SK-N-SH (cell line): ENCODE measurements around the gene ABHD2. TPM values are rescaled to one million over a fixed set of nuclear protein-coding genes. Genes with fewer than 3 reads are reported as not detected.

ENCODE experiments used
- CTCF ChIA-PET: fragments of 300-600, 350-600 bp; formaldehyde crosslinking; extraction: SDS; loops from one replicate; lab custom pipeline; 2021; lab: Yijun Ruan, JAX
- POLR2A ChIA-PET: fragments of 350-600 bp; sonication (Branson Sonifier 250); formaldehyde crosslinking; extraction: SDS; loops from one replicate; lab custom pipeline; 2020; ENCODE audit warnings: antibody characterized with exemption, inconsistent platforms; lab: Yijun Ruan, JAX
- DNase-seq: peaks from one replicate; pipeline ENCODE4 v3.0.0; 2012
- H2AFZ ChIP-seq: fragments of 200-600 bp; sonication (generic); 2 replicates; pipeline ENCODE4 v1.8.1; 2016; ENCODE audit warnings: antibody characterized with exemption, mild to moderate bottlenecking, low read depth
- H3F3A ChIP-seq: fragments of 200-600 bp; sonication (generic); replicated peaks from 2 replicates; pipeline ENCODE3; 2016; ENCODE audit warnings: antibody characterized with exemption, mild to moderate bottlenecking; ENCODE audit not compliant: insufficient read depth
- H3K27ac ChIP-seq, 2 experiments: fragments of 200-500 bp in 1 of 2; fragments of 200-600 bp in 1 of 2; sonication (Bioruptor generic) in 1 of 2; sonication (generic), shearing (Covaris generic) in 1 of 2; 2 replicates each; pipeline versions ENCODE4 v1.5.1 to v1.6.1; 2014 to 2016; ENCODE audit warnings: low read depth in 2 of 2, inconsistent platforms in 1 of 2, low read length in 1 of 2, mild to moderate bottlenecking in 1 of 2, mixed read lengths in 1 of 2
- H3K27me3 ChIP-seq: fragments of 200-600 bp; sonication (generic), shearing (Covaris generic); 2 replicates; pipeline ENCODE4 v1.6.1; 2016; ENCODE audit warnings: mixed run types; ENCODE audit not compliant: insufficient read depth
- H3K36me3 ChIP-seq, 2 experiments: fragments of 200-500 bp in 1 of 2; fragments of 200-600 bp in 1 of 2; sonication (Bioruptor generic) in 1 of 2; sonication (generic) in 1 of 2; replicated peaks in 1 of 2; 2 replicates each; pipeline versions ENCODE3 to v1.5.1; 2014 to 2016; ENCODE audit warnings: low read length in 1 of 2, mild to moderate bottlenecking in 1 of 2; ENCODE audit not compliant: insufficient read depth in 2 of 2, control insufficient read depth in 1 of 2
- H3K4me1 ChIP-seq, 2 experiments: fragments of 200-500 bp in 1 of 2; fragments of 200-600 bp in 1 of 2; sonication (Bioruptor generic) in 1 of 2; sonication (generic), shearing (Covaris generic) in 1 of 2; 2 replicates each; pipeline versions ENCODE4 v1.5.1 to v1.6.1; 2014 to 2016; ENCODE audit warnings: low read depth in 1 of 2, low read length in 1 of 2, mixed run types in 1 of 2; ENCODE audit not compliant: insufficient read depth in 2 of 2, control insufficient read depth in 1 of 2
- H3K4me2 ChIP-seq: fragments of 200-600 bp; sonication (generic), shearing (Covaris generic); 2 replicates; pipeline ENCODE4 v1.6.1; 2017; ENCODE audit warnings: mixed run types
- H3K4me3 ChIP-seq, 2 experiments: fragments of 200-500 bp in 1 of 2; fragments of 200-600 bp in 1 of 2; sonication (Bioruptor generic) in 1 of 2; sonication (generic), shearing (Covaris generic) in 1 of 2; 2 replicates each; pipeline versions ENCODE4 v1.5.1 to v1.8.1; 2014 to 2016; ENCODE audit warnings: low read depth in 2 of 2, inconsistent platforms in 1 of 2, low read length in 1 of 2, mild to moderate bottlenecking in 1 of 2, mixed read lengths in 1 of 2, moderate library complexity in 1 of 2
- H3K79me2 ChIP-seq: fragments of 200-600 bp; sonication (generic); 2 replicates; pipeline ENCODE4 v1.8.1; 2017; ENCODE audit warnings: mild to moderate bottlenecking; ENCODE audit not compliant: insufficient read depth
- H3K9ac ChIP-seq: fragments of 200-600 bp; sonication (generic); 2 replicates; pipeline ENCODE4 v1.6.1; 2017; ENCODE audit warnings: mixed run types
- H3K9me2 ChIP-seq: fragments of 200-600 bp; sonication (generic); 2 replicates; pipeline ENCODE4 v1.6.1; 2017; ENCODE audit warnings: mixed run types
- H3K9me3 ChIP-seq: fragments of 200-600 bp; sonication (generic); 2 replicates; pipeline ENCODE4 v1.6.1; 2017; ENCODE audit warnings: mixed run types, mild to moderate bottlenecking, moderate library complexity
- H4K20me1 ChIP-seq: fragments of 200-600 bp; sonication (generic); 2 replicates; pipeline ENCODE4 v1.6.1; 2017; ENCODE audit warnings: mild to moderate bottlenecking, mixed run types; ENCODE audit not compliant: insufficient read depth
- CHD2 ChIP-seq: fragments of 150-350 bp; IDR thresholded peaks from 2 replicates; pipeline ENCODE4 v1.6.1; 2018; ENCODE audit warnings: low read length; ENCODE audit not compliant: partially characterized antibody
- CTCF ChIP-seq: fragments of 200-600 bp; sonication (generic); IDR thresholded peaks from 2 replicates; pipeline ENCODE4 v1.6.1; 2017; ENCODE audit warnings: antibody characterized with exemption, mild to moderate bottlenecking, moderate library complexity
- FOXM1 ChIP-seq: IDR thresholded peaks from 2 replicates; pipeline ENCODE4 v1.4.0; 2012; ENCODE audit warnings: low read depth, mild to moderate bottlenecking
- GATA2 ChIP-seq: sonication (generic); formaldehyde crosslinking; IDR thresholded peaks from 2 replicates; pipeline ENCODE4 v1.5.0; 2020; ENCODE audit warnings: mild to moderate bottlenecking, missing genetic modification reagents
- IRF3 ChIP-seq: fragments of 150-350 bp; IDR thresholded peaks from 2 replicates; pipeline ENCODE4 v1.6.1; 2016; ENCODE audit warnings: mild to moderate bottlenecking, low read depth, low read length
- JUND ChIP-seq: IDR thresholded peaks from 2 replicates; pipeline ENCODE4 v1.4.0; 2012
- NRF1 ChIP-seq: IDR thresholded peaks from 2 replicates; pipeline ENCODE4 v1.6.1; 2012; ENCODE audit warnings: low read depth, mild to moderate bottlenecking, low read length
- PBX3 ChIP-seq: IDR thresholded peaks from 2 replicates; pipeline ENCODE4; 2012
- RFX5 ChIP-seq: IDR thresholded peaks from 2 replicates; pipeline ENCODE4 v1.6.1; 2012; ENCODE audit warnings: mild to moderate bottlenecking, improper control_type of control experiment, low read length
- RXRA ChIP-seq: IDR thresholded peaks from 2 replicates; pipeline ENCODE4 v1.4.0; 2012; ENCODE audit warnings: low read depth, mild to moderate bottlenecking, borderline replicate concordance
- SIN3A ChIP-seq: IDR thresholded peaks from 2 replicates; pipeline ENCODE4 v1.6.1; 2012; ENCODE audit warnings: low read depth, mild to moderate bottlenecking, low read length, moderate library complexity, borderline replicate concordance
- TAF1 ChIP-seq: IDR thresholded peaks from 2 replicates; pipeline ENCODE4 v1.6.1; 2012; ENCODE audit warnings: low read depth, mild to moderate bottlenecking, low read length, moderate library complexity, borderline replicate concordance
- TEAD4 ChIP-seq: IDR thresholded peaks from 2 replicates; pipeline ENCODE4 v1.4.0; 2012; ENCODE audit warnings: mild to moderate bottlenecking, borderline replicate concordance; ENCODE audit not compliant: insufficient read depth
- USF1 ChIP-seq: IDR thresholded peaks from 2 replicates; pipeline ENCODE4 v1.4.0; 2012; ENCODE audit warnings: low read depth, borderline replicate concordance
- USF2 ChIP-seq: fragments of 150-350 bp; IDR thresholded peaks from 2 replicates; pipeline ENCODE4 v1.6.1; 2017; ENCODE audit warnings: antibody characterized with exemption, low read length, low read depth, borderline replicate concordance
- YY1 ChIP-seq: IDR thresholded peaks from 2 replicates; pipeline ENCODE4 v1.4.0; 2012; ENCODE audit warnings: low read depth, mild to moderate bottlenecking
- WGBS: methylation state at CpG from one replicate; pipeline ENCODE4 v1.1.6; 2017; ENCODE audit warnings: low lambda C conversion rate; 5-methylcytosine and 5-hydroxymethylcytosine counted together
- polyA plus RNA-seq, 3 experiments: library from polyadenylated mRNA; depleted of rRNA; stranded (reverse); fragments of >200 nt; gene quantifications; 2 replicates each; pipeline ENCODE4 v1.2.3, GENCODE V29; 2012

Gene ABHD2
- polyA plus RNA-seq, 1 of the 3 experiments (the other 2 are of a cell fraction): 19.2 TPM

GRCh38 chr15:89177116-89177515, 88.9 kb downstream of the ABHD2 start:
- Histone ChIP-seq H3K4me3 (no peak overlapping the region), H3K9me3 (no peaks in the 10 kb centered on the region), H3K4me1 (peaks cover 0 to 2% of the 10 kb centered on the region in 2 experiments; a peak in 1 of 4 replicates), H3K9ac (no peak overlapping the region), H3K27ac (no peak overlapping the region), H3K79me2 (no peaks in the 10 kb centered on the region), H3K4me2 (no peak overlapping the region), H3K27me3 (no peaks in the 10 kb centered on the region), H3F3A (no peaks in the 10 kb centered on the region), H3K9me2 (no peaks in the 10 kb centered on the region), H2AFZ (no peak overlapping the region), H4K20me1 (no peaks in the 10 kb centered on the region), H3K36me3 (peaks cover 8 to 47% of the 10 kb centered on the region in 2 experiments)
- no peak for DNase-seq
- POLR2A ChIA-PET: no interaction called here
- CTCF ChIA-PET: interaction anchor here (0.6 to 13.4 kb wide), 46 partner anchors 8 to 523 kb away, joined by 3 to 363 read pairs (median 8); partner anchors contain the start of gene ABHD2
- 95% methylated on average over 12 of the region's 12 CpGs for WGBS
- TF ChIP-seq FOXM1: no peak
- no peak for TF ChIP-seq PBX3
- TF ChIP-seq JUND: no peak
- TF ChIP-seq TAF1: no peak
- no peak for TF ChIP-seq TEAD4
- no peak for TF ChIP-seq RXRA
- TF ChIP-seq IRF3: no peak
- no peak for TF ChIP-seq GATA2
- no peak for TF ChIP-seq SIN3A
- no peak for TF ChIP-seq NRF1
- TF ChIP-seq RFX5: no peak

- CTCF ChIA-PET: interaction anchor here (0.6 to 13.4 kb wide), 55 partner anchors 8 to 524 kb away, joined by 3 to 363 read pairs (median 5); partner anchors contain the start of gene ABHD2
- POLR2A ChIA-PET: no interaction called here
- Histone ChIP-seq H3K79me2 (no peaks in the 10 kb centered on the region), H3K9me2 (no peaks in the 10 kb centered on the region), H3F3A (no peaks in the 10 kb centered on the region), H3K36me3 (peaks cover 8 to 47% of the 10 kb centered on the region in 2 experiments), H3K27ac (no peak overlapping the region), H3K4me2 (no peak overlapping the region), H2AFZ (no peak overlapping the region), H3K27me3 (no peaks in the 10 kb centered on the region), H3K4me1 (peaks cover 0 to 2% of the 10 kb centered on the region in 2 experiments; a peak in 1 of 4 replicates), H3K9me3 (no peaks in the 10 kb centered on the region), H3K9ac (no peak overlapping the region), H3K4me3 (peak overlapping the region in 1 of 2 experiments; percentile 9; a peak in 1 of 4 replicates), H4K20me1 (no peaks in the 10 kb centered on the region)
- 6% methylated on average over 6 of the region's 6 CpGs for WGBS
- peak; percentile 55 for DNase-seq
- no peak for TF ChIP-seq USF1
- no peak for TF ChIP-seq TAF1
- TF ChIP-seq USF2: 0 out of 2 replicates have a peak, but pooled peaks have one; percentile 10
- TF ChIP-seq CHD2: no peak
- peak; percentile 94 for TF ChIP-seq CTCF
- TF ChIP-seq SIN3A: no peak
- TF ChIP-seq TEAD4: no peak
- peak; percentile 53 for TF ChIP-seq PBX3
- TF ChIP-seq YY1: no peak
Observed at GRCh38 chr15:89177633-89178306, 89.5 kb downstream of the ABHD2 start.
